Measurements from ENCODE around the gene DCANP1. TPM values are rescaled to one million over a fixed set of nuclear protein-coding genes. Genes with fewer than 3 reads are reported as not detected.

Gene DCANP1
- total RNA-seq, 1 donor from 2014 or later = not detected

- Mint-ChIP-seq H3K9me3 (ENCODE audit: low read depth) (no peaks in the 10 kb centered on the region), H3K4me3 (ENCODE audit: unreplicated experiment) (no peak overlapping the region), H3K27ac (ENCODE audit: unreplicated experiment) (no peak overlapping the region), H3K27me3 (ENCODE audit: low read depth) (peaks cover 50% of the 10 kb centered on the region), H3K36me3 (ENCODE audit: low read depth) (no peaks in the 10 kb centered on the region), H3K4me1 (ENCODE audit: low read depth) (no peaks in the 10 kb centered on the region)
- DNase-seq (ENCODE audit: low spot score) = peak; percentile 75
- no peak for TF ChIP-seq CTCF (IDR thresholded peaks at IDR 0.05)
Measured at GRCh38 chr5:135478938-135479337, 31.8 kb upstream of the DCANP1 start.

GRCh38 chr5:135477613-135478066, 30.5 kb upstream of the DCANP1 start:
- DNase-seq (ENCODE audit: low spot score) = peak; percentile 64
- Mint-ChIP-seq H3K4me1 (ENCODE audit: low read depth) (no peaks in the 10 kb centered on the region), H3K27me3 (ENCODE audit: low read depth) (peaks cover 53% of the 10 kb centered on the region), H3K36me3 (ENCODE audit: low read depth) (no peaks in the 10 kb centered on the region), H3K9me3 (ENCODE audit: low read depth) (no peaks in the 10 kb centered on the region), H3K4me3 (ENCODE audit: unreplicated experiment) (no peak overlapping the region), H3K27ac (ENCODE audit: unreplicated experiment) (no peak overlapping the region)
- no peak for TF ChIP-seq CTCF (IDR thresholded peaks at IDR 0.05)

- H3K4me3 Mint-ChIP-seq (ENCODE audit: unreplicated experiment) = no peak overlapping the region
- no peaks in the 10 kb centered on the region for H3K36me3 Mint-ChIP-seq (ENCODE audit: low read depth)
- no peaks in the 10 kb centered on the region for H3K4me1 Mint-ChIP-seq (ENCODE audit: low read depth)
- H3K27ac Mint-ChIP-seq (ENCODE audit: unreplicated experiment) = no peak overlapping the region
- TF ChIP-seq CTCF (IDR thresholded peaks at IDR 0.05) = no peak
- peaks cover 58% of the 10 kb centered on the region for H3K27me3 Mint-ChIP-seq (ENCODE audit: low read depth)
- DNase-seq (ENCODE audit: low spot score) = peak; percentile 49
- H3K9me3 Mint-ChIP-seq (ENCODE audit: low read depth) = no peaks in the 10 kb centered on the region
Measured at GRCh38 chr5:135476615-135477581, 29.8 kb upstream of the DCANP1 start.

GRCh38 chr5:135473956-135474670, 27.0 kb upstream of the DCANP1 start:
- peak; percentile 59 for DNase-seq (ENCODE audit: low spot score)
- no peaks in the 10 kb centered on the region for H3K4me1 Mint-ChIP-seq (ENCODE audit: low read depth)

More at GRCh38 chr5:135473956-135474670, 27.0 kb upstream of the DCANP1 start:
- Mint-ChIP-seq H3K36me3 (ENCODE audit: low read depth) (no peaks in the 10 kb centered on the region), H3K27me3 (ENCODE audit: low read depth) (peaks cover 67% of the 10 kb centered on the region), H3K9me3 (ENCODE audit: low read depth) (no peaks in the 10 kb centered on the region), H3K4me3 (ENCODE audit: unreplicated experiment) (no peak overlapping the region), H3K27ac (ENCODE audit: unreplicated experiment) (no peak overlapping the region)
- no peak for TF ChIP-seq CTCF (IDR thresholded peaks at IDR 0.05)

Measured in chondrocyte (in vitro differentiated cells).